Measurements from ENCODE around the gene MYT1.
"Not testable (repeated sequence)": the region's sequence is repeated elsewhere in the genome, so short reads cannot be mapped to it uniquely, and the experiment has no call there.

MYT1 gene

GRCh38 chr20:64283646-64284045 is 119.4 kb downstream of the MYT1 start:
- no peak for DNase-seq

DNA sequence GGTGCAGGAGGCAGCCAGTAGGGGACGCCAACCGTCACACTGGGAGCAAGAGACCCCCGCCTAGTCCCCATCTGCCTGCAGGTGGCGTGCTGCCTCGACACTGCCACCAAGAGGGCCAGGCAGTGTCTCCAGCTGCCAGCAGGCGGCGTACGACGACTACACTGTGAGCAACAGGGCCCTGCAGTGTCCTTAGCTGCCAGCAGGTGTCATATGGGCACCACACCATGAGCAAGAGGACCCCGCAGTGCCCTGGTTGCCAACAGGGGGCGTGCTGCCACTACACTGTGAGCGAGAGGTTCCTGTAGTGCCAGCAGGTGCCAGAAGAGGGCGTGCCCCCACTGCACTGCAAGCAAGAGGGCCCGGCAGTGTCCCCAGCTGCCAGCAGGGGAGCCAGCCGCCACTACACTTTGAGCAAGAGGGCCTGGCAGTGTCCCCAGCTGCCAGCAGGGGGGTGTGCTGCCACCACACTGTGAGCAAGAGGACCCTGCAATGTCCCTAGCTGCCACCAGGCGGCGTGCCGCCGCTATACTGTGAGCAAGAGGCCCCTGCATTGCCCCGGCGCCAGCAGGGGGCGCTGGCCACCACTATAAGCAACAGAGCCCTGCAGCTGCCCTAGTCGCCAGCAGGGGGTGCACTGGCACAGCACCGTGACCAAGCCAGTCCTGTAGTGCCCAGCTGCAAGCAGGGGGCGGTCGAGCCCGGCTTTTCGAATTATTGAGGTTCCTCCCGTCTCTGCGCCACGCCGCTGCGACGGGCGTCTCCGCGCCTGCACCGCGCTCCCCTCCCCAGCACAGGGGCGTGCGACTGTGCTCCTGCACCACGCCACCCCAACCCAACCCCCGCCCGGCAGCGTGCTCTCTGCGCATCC is 121.6 kb downstream of the MYT1 start:
- DNase-seq, result not testable (repeated sequence)

DNA sequence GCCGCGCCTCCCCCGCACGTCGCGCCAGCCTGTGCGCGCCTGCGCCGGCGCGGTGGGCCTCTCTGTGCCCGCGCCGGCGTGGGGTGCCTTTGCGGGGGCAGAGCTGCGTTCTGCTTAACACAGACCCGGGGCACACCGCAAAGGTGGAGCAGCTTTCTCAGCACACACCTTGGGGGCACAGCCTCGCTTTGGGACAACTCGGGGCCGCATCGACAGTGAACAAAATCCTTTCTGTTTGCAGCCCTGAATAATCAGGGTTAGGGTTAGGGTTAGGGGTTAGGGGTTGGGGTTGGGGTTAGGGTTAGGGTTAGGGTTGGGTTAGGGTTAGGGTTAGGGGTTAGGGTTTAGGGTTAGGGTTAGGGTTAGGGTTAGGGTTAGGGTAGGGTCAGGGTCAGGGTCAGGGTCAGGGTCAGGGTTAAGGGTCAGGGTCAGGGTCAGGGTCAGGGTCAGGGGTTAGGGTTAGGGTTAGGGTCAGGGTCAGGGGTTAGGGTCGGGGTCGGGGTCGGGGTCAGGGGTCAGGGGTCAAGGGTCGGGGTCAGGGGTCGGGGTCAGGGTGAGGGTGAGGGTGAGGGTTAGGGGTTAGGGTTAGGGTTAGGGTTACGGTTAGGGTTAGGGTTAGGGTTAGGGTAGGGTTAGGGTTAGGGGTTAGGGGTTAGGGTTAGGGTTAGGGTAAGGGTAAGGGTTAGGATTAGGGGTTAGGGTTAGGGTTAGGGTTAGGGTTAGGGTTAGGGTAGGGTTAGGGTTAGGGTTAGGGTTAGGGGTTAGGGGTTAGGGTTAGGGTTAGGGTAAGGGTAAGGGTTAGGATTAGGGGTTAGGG is 122.4 kb downstream of the MYT1 start:
- DNase-seq, result not testable (repeated sequence)

DNA sequence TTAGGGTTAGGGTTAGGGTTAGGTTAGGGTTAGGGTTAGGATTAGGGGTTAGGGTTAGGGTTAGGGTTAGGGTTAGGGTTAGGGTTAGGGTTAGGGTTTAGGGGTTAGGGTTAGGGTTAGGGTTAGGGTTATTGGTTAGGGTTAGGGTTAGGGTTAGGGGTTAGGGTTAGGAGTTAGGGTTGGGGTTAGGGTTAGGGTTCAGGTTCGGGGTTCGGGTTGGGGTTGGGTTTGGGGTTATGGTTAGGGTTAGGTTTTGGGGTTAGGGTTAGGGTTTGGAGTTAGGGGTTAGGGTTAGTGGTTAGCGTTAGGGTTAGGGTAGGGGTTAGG is 123.0 kb downstream of the MYT1 start:
- DNase-seq, result not testable (repeated sequence)

Measured in NCI-H1436 (cell line).